OCI-LY7 (cell line): ENCODE measurements around the gene LPO. TPM values are rescaled to one million over a fixed set of nuclear protein-coding genes. Genes with fewer than 3 reads are reported as not detected.

Experiments used
- BruUV-seq: library from RNA; stranded (reverse); fragments of 400-500 nt; replicated peaks from 2 replicates; lab custom pipeline; 2021; lab: Mats Ljungman, UMichigan
- CTCF ChIA-PET: fragments of 300-600 bp; sonication (Branson Sonifier 250); formaldehyde crosslinking; loops from one replicate; lab custom pipeline; 2022; ENCODE audit warnings: antibody characterized with exemption; ENCODE audit not compliant: unreplicated experiment; lab: Charles Lee
- POLR2A ChIA-PET: fragments of 300-600 bp; sonication (Branson Sonifier 250); formaldehyde crosslinking; loops from one replicate; lab custom pipeline; 2022; ENCODE audit warnings: antibody characterized with exemption; lab: Charles Lee
- DNase-seq: peaks from one replicate; pipeline ENCODE4 v3.0.0-alpha.2; 2015; ENCODE audit warnings: low spot score
- H2AFZ ChIP-seq: fragments of 200-600 bp; sonication (generic), shearing (Covaris generic); 2 replicates; pipeline ENCODE4 v1.6.1; 2014; ENCODE audit warnings: mild to moderate bottlenecking, antibody characterized with exemption, low read length, moderate library complexity
- H3K27ac ChIP-seq: fragments of 200-600 bp; sonication (generic); 2 replicates; pipeline ENCODE4 v1.5.1; 2014; ENCODE audit warnings: mixed run types, low read depth, mild to moderate bottlenecking, moderate library complexity, low read length, inconsistent platforms; ENCODE audit not compliant: poor library complexity, severe bottlenecking
- H3K36me3 ChIP-seq: fragments of 200-600 bp; sonication (generic); 2 replicates; pipeline ENCODE4 v1.6.1; 2014; ENCODE audit warnings: mild to moderate bottlenecking, antibody characterized with exemption, low read length, moderate library complexity, mixed read lengths; ENCODE audit not compliant: insufficient read depth
- H3K4me1 ChIP-seq: fragments of 200-600 bp; sonication (generic); 2 replicates; pipeline ENCODE4 v1.5.1; 2014; ENCODE audit warnings: mild to moderate bottlenecking, low read length; ENCODE audit not compliant: insufficient read depth, poor library complexity, severe bottlenecking
- H3K4me2 ChIP-seq: fragments of 200-600 bp; sonication (generic); 2 replicates; pipeline ENCODE4 v1.6.1; 2014; ENCODE audit warnings: mild to moderate bottlenecking, low read length
- H3K4me3 ChIP-seq: fragments of 200-600 bp; sonication (generic); 2 replicates; pipeline ENCODE4 v1.5.1; 2014; ENCODE audit warnings: mild to moderate bottlenecking, low read depth, low read length; ENCODE audit not compliant: poor library complexity, severe bottlenecking
- H3K79me2 ChIP-seq: fragments of 200-600 bp; sonication (generic); 2 replicates; pipeline ENCODE4 v1.6.1; 2016; ENCODE audit warnings: low read depth, mild to moderate bottlenecking, low read length, moderate library complexity, mixed read lengths; ENCODE audit not compliant: insufficient read depth
- H3K9me2 ChIP-seq: fragments of 200-600 bp; sonication (generic); 2 replicates; pipeline ENCODE4 v1.6.1; 2016; ENCODE audit warnings: mild to moderate bottlenecking, low read length, mixed read lengths; ENCODE audit not compliant: insufficient read depth
- H3K9me3 ChIP-seq: fragments of 200-600 bp; sonication (generic); 2 replicates; pipeline ENCODE4 v1.6.1; 2014; ENCODE audit warnings: mild to moderate bottlenecking, mixed run types, low read length, mixed read lengths
- H4K20me1 ChIP-seq: fragments of 200-600 bp; sonication (generic); 2 replicates; pipeline ENCODE4 v1.6.1; 2014; ENCODE audit warnings: mild to moderate bottlenecking, antibody characterized with exemption, low read length, moderate library complexity, mixed read lengths; ENCODE audit not compliant: insufficient read depth
- EZH2phosphoT487 ChIP-seq: fragments of 200-600 bp; sonication (generic); IDR thresholded peaks from 2 replicates; pipeline ENCODE4 v1.6.1; 2018; ENCODE audit warnings: low read depth, borderline replicate concordance, mild to moderate bottlenecking, mixed run types, antibody characterized with exemption, low read length, moderate library complexity, mixed read lengths
- intact Hi-C: fragments of 100-400 bp; cut with micrococcal nuclease; formaldehyde crosslinking; loops from one replicate; pipeline ENCODE4 v1.10.0; 2022; ENCODE audit not compliant: unreplicated experiment
- total RNA-seq, 2 experiments: library from RNA; depleted of rRNA in 1 of 2; stranded (reverse); fragments of >200 nt in 1 of 2; shearing (Covaris generic) in 1 of 2; gene quantifications; 2 replicates each; pipeline ENCODE4 v1.2.3, GENCODE V29; 2014 to 2022
- TF ChIP-seq, protein P1 (sequence below): fragments of 200-600 bp; sonication (generic); conservative IDR thresholded peaks from 2 replicates; pipeline ENCODE4 v1.5.1; 2014; ENCODE audit warnings: mild to moderate bottlenecking, antibody characterized with exemption, low read length, moderate library complexity, mixed read lengths

Gene LPO
- total RNA-seq, 2 experiments from 2014 or later: not detected

DNA sequence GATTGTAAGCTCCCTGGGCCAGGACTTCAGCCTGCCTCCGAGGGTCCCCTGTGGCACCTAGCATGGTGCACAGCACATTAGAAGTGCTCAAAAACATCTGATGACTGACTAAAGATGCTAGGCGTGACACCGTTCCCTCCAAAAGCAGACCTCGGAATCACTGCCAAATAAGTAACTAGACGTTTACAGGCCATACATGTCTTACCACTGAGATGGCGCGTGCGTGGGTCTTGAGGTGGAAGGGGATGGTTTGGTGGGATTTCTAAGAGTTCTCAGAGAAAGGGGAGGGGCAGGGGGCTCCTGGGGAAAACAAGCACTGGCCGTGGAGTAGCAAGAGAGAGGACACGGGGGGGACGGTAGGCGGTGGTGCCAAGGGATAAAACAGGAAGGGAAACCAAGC, 29.9 kb downstream of the LPO start:
- no TSS peak for BruUV-seq
- no peaks in the 10 kb centered on the region for H3K79me2 ChIP-seq
- no peaks in the 10 kb centered on the region for H3K9me2 ChIP-seq
- intact Hi-C loops: no loop called here
- H3K4me1 ChIP-seq: no peaks in the 10 kb centered on the region
- H3K9me3 ChIP-seq: no peaks in the 10 kb centered on the region
- CTCF ChIA-PET: no interaction called here
- H3K4me3 ChIP-seq: no peak overlapping the region
- DNase-seq: no peak
- H3K4me2 ChIP-seq: no peak overlapping the region
- H3K36me3 ChIP-seq: no peaks in the 10 kb centered on the region
- POLR2A ChIA-PET: no interaction called here
- H2AFZ ChIP-seq: no peak overlapping the region
- TF ChIP-seq, protein P1, sequence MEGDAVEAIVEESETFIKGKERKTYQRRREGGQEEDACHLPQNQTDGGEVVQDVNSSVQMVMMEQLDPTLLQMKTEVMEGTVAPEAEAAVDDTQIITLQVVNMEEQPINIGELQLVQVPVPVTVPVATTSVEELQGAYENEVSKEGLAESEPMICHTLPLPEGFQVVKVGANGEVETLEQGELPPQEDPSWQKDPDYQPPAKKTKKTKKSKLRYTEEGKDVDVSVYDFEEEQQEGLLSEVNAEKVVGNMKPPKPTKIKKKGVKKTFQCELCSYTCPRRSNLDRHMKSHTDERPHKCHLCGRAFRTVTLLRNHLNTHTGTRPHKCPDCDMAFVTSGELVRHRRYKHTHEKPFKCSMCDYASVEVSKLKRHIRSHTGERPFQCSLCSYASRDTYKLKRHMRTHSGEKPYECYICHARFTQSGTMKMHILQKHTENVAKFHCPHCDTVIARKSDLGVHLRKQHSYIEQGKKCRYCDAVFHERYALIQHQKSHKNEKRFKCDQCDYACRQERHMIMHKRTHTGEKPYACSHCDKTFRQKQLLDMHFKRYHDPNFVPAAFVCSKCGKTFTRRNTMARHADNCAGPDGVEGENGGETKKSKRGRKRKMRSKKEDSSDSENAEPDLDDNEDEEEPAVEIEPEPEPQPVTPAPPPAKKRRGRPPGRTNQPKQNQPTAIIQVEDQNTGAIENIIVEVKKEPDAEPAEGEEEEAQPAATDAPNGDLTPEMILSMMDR: no peak
- TF ChIP-seq EZH2phosphoT487: no peak
- no peak overlapping the region for H3K27ac ChIP-seq
- no peaks in the 10 kb centered on the region for H4K20me1 ChIP-seq

DNA sequence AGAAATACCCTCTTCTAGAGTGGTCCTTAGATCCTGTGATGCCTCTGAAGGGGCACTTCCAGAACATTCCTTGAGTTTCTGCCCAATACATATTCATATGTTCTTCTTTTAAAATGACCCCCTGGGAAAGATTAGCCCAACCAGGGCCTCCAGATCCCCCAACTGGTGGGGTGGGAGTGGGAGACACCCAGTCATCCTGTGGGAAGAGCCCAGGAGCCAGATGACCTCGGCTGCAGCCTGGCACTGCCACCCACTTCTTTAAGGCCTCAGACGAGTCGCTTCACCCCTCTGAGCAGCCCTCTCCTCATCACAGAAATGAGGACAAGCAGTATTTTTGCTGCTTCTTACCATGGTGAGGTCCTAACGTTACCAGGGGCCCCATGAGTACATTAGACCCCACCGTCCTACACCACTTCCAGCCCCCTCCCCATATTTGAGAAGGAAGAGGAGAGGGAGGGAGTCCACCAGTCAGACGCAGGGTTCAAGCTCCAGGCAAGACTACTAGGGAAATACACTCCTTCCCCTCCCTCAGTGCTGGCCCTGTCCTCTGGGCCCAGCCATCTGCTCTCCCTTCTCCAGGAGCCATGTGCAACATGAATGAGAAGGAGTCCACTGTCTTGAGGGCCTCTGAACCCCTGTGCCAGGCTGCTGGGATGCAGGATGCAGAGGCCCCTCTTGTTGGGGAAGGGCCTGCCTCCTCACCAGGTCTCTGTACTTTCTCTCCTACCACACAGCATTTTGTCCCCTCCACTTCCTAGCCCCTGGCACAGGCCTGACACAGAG, 30.6 kb downstream of the LPO start:
- Histone ChIP-seq H3K27ac (no peak overlapping the region), H2AFZ (no peak overlapping the region), H3K4me2 (no peak overlapping the region), H3K9me2 (no peaks in the 10 kb centered on the region), H3K9me3 (no peaks in the 10 kb centered on the region), H3K79me2 (no peaks in the 10 kb centered on the region), H3K4me3 (no peak overlapping the region), H3K36me3 (no peaks in the 10 kb centered on the region), H4K20me1 (no peaks in the 10 kb centered on the region), H3K4me1 (no peaks in the 10 kb centered on the region)
- BruUV-seq: no TSS peak
- CTCF ChIA-PET: no interaction called here
- TF ChIP-seq EZH2phosphoT487: no peak
- TF ChIP-seq, protein P1: no peak
- intact Hi-C loops: no loop called here
- POLR2A ChIA-PET: no interaction called here
- DNase-seq: no peak

DNA sequence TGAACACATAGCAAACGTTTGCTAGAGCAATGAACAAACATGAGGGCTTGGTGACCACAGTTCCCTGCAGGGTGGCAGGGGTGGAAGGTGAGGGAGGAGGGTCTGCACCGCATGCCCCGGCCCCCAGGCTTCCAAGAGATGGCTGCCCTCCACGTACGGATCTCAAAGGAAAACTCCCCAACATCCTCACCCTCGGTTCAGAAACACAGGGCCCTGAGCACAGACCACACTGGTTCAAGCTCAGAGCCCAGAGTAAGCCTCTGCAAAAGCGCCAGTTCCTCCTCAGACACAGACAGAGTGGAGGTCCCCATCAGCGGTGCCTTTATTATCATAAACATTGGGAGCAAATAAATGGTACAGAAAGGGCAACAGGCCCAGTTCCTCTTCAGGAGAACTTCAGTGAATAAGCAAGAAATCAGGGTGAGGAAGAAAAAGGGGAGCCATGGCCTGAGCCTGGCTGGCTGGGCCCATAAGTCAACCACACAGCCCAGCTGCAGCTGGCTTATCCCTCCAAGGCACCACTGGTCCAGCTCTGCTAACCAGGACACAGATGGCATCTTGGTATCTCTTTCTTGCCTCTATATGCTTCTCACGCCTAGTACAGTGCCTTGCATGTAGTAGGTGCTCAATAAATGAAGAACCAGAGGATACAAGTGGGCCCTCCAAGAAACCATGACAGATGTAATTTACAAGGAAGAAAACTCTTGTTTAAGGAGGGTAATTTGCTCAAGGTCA, 31.3 kb downstream of the LPO start:
- no peaks in the 10 kb centered on the region for H3K36me3 ChIP-seq
- BruUV-seq: no TSS peak
- TF ChIP-seq, protein P1: no peak
- no peak for TF ChIP-seq EZH2phosphoT487
- POLR2A ChIA-PET: no interaction called here
- no peak for DNase-seq
- intact Hi-C loops: no loop called here
- CTCF ChIA-PET: no interaction called here
- no peak overlapping the region for H2AFZ ChIP-seq
- H3K4me1 ChIP-seq: no peaks in the 10 kb centered on the region
- H3K9me2 ChIP-seq: no peaks in the 10 kb centered on the region
- no peak overlapping the region for H3K4me2 ChIP-seq
- no peaks in the 10 kb centered on the region for H4K20me1 ChIP-seq
- no peaks in the 10 kb centered on the region for H3K9me3 ChIP-seq
- H3K79me2 ChIP-seq: no peaks in the 10 kb centered on the region
- no peak overlapping the region for H3K4me3 ChIP-seq
- no peak overlapping the region for H3K27ac ChIP-seq
